GM18907 (cell line): ENCODE results near the gene CCDC57.
A peak's percentile ranks its signal among the peaks of the same experiment; 100 is the strongest.
"Not testable (repeated sequence)": the region's sequence is repeated elsewhere in the genome, so short reads cannot be mapped to it uniquely, and the experiment has no call there.

Experiments
- ATAC-seq: cut with Tn5 transposase; IDR thresholded peaks from one replicate; pipeline ENCODE4 v1.9.1; 2021; ENCODE audit warnings: mild to moderate bottlenecking, moderate library complexity; ENCODE audit not compliant: unreplicated experiment

CCDC57 gene

DNA sequence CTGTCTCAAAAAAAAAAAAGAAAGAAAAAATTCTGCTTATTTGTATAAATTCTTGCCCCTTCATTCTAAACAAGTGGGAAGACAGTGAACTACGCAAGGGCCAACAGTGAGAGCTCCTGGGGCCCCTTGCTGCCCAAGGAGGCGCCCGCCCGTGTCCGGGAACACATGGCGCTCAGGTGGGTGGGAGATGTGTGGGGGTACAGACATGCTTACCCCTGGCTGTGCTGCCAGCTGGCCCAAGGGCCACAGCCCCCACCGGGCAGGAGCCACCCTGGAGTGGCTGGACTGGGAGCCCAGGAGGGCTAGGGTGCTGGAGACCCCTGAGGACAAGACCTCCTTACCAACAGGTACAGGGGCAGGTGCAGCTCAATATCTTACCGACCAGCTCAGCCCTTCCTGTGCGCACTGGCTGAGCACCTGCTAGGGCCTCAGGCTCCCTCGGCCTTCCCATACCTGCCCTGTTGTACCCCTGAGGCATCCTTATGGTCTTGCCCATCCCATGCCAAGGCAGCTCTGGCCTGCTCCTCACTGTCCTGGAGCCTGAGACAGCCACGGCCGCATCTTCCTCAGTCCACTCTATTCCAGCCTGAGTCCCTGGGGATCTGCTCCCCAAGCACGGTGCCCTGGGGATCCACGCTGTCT, 56.2 kb downstream of the CCDC57 start:
- no peak for ATAC-seq

DNA sequence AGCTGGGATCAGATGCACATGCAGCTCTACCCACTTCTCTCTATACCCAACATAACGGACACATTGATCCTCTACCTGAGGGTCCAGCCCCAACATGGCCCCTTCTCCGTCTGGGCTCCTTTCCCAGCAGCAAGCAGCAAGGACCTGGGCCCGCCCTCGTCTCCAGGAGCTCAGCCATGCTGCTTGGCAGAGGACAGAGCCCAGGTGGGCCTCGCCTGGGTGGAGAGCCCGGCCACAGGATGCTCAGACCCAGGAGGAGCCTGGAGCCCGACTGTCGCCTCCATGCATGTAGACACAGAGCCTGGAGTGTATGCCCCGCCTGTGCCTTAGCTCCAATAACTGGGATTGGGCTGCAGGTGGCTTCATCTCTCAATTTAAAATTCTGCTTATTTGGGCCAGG, 57.0 kb downstream of the CCDC57 start:
- ATAC-seq, result no peak

DNA sequence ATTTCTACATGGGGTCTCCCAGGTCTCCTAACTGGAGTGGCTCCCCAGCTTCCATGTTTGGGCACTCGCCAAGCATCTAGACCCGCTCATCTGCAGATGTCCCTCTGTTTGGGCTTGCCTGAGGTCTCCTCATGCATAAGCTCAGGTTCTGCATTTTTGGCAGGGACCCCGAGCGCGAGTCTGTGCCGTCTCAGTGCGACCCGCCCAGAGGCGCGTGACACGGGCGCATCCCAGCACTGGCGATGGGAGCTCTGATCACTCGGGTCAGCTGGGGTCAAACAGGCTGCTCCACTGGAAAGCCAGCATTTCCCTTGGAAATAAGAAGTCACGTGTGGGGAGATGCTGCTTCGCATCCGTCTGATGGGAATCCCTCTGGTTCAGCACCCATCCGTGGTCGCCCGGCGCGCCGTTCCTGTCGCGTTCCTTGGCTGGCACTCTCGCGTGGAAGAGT, 57.7 kb downstream of the CCDC57 start:
- ATAC-seq, result no peak

DNA sequence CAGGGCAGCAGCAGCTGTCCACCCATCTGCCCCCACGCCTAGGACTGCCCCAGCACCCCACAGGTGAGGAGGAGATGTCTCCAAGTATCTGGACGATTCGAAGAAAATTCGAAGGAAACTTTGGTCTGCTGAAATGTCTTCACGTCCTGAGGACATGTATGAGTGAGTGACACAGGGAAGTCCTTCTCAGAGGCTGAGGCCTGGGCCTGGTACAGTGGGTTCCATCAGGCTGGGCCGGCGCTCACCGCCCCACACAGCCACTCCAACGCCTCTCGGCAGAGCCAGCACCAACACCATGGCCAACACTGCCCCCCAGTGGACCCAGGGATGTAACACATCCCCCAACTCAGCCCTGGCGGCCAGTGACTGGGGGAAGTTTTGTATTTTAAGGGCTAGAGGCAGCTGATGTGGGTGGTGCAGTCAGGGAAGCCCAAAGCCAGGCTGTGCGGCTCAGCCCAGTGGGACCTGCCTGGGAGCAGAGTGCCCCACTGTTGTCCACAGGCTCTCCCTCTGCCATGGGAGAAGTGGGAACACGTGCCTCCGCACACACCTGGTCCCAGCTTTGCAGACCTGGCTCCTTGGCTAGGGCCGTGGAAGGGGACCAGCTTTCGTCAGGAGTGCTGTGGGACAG, 58.8 kb downstream of the CCDC57 start:
- ATAC-seq, result peak; percentile 54

DNA sequence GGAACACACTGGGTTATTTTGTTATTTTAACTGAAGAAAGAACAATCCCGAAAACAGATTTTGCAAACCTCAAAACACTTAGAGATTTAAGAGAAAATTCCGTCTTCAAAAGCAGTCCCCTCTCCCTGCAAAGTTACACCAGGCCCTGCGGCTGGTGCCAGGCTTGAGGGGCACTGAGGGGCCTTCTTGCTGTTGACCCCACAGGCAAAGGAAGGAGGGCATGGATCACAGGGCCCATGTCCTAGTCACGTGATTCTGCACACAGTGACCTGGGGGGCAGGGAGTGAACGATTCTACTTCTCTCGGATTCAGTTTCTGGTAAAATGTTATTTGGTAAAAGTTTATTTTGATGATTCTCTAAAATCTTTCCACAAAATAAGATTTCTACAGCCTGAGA, 59.3 kb downstream of the CCDC57 start:
- ATAC-seq, result no peak

DNA sequence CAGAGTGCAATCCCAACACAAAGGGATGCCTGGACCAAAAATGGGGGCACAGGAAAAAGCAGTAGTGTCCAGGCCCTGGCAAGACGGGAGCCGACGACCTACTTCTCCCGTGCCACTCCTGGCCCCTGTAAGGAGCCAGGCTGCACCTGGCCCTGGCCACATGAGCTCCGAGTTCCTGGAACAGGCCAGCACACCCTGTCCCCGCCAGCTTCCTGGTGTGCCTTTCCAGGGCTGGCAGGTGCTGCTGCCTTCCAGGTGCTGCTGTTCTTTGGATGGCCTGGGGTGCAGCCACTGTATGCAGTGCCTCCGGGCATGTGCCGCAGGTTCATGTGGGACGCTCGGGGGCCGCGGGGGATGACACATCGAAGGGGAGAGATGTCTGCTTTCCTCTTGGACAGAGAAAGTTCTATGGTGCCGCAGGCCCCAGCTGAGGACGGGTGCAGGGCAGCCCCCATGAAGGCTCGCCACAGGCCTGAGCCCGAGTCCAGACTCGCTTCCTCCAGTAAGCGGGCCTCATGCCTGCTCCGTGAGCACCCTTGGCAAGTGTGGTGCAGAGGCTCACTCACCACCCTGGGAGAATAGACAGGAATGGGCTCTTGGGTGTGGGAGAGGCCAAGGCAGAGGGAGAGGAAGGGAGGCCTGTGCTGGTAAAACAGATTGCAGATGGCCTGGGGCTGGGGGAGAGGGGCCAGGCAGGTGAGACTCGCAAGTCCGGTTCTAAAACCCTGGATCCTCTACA, 59.9 kb downstream of the CCDC57 start:
- ATAC-seq, result no peak

DNA sequence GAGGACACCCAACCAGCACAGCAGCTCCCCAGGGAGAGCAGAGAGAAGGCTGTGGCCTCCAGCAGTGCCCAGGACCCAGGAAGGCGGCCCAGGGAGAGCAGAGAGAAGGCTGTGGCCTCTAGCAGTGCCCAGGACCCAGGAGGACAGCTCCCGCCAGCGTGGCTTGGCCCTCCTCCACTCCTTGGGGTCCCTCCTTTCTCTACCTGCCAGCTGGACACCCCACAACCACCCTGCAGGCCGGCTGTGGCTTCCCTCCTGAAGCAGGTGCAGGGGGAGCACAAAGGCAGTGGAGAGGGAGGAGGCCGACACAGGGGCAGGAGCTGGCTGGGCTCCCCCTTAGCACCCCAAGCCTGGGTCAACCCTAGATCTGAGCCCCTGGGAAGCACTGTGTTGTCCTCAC, 60.5 kb downstream of the CCDC57 start:
- no peak for ATAC-seq

DNA sequence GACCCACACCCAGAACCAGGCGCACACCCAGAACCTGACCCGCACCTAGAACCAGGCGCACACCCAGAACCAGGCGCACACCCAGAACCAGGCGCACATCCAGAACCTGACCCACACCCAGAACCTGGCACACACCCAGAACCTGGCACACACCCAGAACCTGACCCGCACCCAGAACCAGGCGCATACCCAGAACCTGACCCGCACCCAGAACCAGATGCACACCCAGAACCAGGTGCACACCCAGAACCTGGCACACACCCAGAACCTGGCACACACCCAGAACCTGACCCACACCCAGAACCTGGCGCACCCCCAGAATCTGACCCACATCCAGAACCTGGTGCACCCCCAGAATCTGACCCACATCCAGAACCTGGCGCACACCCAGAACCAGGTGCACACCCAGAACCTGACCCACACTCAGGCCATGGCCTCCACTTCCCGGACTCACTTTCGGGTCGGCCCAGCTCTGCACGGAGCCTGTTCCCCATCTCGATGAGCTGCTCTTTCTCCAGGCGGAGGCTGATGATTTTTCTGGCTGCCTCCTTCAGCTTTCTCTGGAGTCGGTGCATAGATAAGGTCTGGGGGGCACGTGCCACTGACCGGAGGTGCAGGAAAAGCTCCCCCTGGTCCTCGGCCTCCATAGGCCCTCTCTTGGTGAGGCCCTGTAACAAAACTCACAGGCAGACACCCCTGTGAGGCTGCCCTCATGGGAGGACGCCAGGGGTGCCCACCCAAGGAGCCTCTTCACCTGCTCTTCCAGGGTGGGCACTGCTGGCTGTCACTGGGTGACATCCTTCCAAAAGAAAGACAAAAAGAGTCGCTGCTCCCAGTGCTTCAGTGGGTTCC, 61.3 kb downstream of the CCDC57 start:
- ATAC-seq, result no peak

DNA sequence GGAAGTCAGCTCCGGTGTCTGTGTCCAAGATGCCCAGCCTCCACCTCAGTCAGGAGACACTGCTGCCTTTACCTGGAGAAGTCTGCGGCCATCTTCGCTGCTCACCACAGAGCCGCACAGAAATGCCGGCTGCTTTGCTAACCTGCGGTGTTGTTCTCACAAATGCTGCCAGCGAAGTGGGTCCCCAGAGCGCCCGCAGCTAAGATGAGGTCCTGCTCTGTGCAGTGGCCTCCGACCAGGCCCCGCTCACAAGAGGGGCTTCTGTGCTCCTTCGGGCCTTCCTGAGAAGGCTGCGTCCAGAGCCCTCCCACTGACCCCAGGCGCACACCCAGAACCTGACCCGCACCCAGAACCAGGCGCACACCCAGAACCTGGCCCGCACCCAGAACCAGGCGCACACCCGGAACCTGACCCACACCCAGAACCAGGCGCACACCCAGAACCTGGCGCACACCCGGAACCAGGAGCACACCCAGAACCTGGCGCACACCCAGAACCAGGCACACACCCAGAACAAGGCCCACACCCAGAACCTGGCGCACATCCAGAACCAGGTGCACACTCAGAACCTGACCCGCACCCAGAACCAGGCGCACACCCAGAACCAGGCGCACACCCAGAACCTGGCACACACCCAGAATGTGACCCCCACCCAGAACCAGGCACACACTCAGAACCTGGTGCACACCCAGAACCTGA, 63.1 kb downstream of the CCDC57 start:
- ATAC-seq, result no peak

DNA sequence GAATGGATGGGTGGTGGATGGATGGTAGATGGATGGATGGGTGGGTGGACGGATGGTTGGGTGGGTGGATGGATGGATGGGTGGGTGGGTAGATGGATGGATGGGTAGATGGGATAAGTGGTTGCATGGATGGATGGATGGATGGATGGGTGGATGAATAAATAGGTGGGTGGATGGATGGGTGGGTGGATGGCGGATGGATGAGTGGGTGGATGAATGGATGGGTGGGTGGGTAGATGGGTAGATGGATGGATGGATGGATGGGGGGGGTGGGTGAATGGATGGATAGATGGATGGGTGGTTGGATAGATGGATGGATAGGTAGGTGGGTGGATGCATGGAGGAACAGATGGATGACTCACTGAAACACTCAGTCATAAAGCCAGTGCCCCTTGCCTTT, 63.6 kb downstream of the CCDC57 start:
- ATAC-seq, result no peak

DNA sequence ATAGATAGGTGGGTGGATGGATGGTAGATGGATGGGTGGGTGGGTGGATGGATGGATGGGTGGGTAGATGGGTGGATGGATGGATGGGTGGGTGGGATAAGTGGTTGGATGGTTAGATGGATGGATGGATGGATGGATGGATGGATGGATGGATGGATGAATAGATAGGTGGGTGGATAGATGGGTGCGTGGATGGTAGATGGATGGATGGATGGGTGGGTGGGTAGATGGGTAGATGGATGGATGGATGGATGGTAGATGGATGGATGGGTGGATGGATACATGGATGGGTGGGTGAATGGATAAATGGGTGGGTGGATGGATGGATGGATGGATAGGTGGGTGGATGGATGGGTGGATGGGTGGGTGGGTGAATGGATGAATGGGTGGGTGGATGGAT, 64.6 kb downstream of the CCDC57 start:
- ATAC-seq, result no peak

DNA sequence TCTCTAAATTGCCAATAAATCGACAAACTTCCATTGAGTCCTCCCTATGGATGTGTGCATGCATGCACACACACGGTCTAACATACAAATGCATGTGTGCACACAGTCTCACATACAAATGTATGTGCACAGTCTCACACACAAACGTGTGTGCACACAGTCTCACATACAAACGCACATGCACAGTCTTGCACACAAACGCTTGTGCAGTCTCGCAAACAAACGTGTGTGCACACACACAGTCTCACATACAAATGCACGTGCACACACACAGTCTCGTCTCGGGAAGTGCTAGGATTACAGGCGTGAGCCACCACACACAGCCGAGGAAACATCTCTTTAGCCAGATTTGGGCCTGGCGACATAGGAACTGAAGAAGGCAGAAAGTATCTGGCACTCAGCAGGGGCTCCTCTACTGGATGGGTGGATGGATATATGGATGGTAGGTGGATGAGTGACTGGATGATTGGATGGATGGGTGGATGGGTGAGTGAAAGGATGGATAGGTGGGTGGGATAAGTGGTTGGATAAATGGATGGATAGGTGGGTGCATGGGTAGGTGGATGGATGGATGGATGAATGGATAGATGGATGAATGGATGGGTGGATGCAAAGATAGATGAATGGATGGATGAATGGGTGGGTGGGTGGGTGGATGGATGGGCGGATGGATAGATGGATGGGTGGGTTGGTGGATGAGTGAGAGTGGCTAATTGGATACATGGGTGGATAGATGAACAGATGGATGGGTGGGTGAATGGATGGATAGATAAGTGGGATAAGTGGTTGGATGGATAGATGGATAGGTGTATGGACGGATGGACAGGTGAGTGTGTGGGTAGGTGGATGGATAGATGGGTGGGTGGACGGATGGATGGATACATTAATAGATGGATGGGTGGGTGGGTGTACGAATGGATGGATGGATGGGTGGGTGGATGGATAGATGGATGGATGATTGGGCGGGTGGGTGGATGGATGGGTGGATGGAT, 65.7 kb downstream of the CCDC57 start:
- no peak for ATAC-seq

DNA sequence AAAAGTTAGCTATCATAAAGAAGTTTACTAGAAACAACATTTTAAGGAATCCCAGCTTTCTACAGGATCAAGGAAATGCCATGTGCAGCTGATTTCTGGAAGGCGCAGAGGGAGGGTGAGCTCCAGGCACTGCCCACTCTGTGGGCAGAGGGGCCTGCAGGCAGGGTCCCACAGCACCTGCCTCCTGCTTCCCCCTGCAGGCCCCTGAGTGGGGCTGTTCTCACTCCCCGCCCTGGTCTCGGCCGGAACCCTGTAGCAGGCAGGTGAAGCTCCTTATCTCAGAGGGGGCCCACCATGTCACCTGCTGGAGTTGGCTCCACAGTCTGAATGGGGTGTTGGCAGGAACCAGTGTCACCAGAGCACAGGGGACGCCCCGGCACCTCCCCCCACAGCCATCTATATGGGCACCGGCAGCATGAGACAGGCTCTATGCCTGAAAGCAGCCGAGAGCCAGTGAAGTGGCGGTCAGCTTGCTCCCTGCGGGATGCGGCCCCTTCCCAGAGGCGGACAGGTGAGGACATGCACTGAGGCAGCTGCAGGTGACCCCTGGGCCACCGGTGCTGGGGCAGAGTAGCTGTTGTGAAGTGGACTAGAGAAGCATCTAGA, 67.0 kb downstream of the CCDC57 start:
- ATAC-seq, result no peak

DNA sequence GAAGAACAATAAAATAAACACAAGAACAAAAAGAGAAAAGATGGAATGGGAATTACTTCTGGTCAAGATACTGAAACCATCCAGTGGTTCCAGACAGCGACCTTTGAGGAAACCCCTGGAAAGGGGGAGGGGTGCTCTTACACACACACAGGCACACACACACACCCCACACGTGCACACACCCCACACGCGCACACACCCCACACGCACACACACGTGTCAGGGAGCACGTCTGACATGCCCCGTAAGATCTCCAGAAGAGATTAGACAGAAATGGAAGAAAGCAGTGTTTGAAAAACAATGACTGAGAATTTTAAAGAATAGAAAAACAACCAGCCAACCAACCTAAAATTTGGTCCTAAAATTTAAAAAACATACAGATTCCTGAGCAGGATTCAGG, 69.3 kb downstream of the CCDC57 start:
- no peak for ATAC-seq

DNA sequence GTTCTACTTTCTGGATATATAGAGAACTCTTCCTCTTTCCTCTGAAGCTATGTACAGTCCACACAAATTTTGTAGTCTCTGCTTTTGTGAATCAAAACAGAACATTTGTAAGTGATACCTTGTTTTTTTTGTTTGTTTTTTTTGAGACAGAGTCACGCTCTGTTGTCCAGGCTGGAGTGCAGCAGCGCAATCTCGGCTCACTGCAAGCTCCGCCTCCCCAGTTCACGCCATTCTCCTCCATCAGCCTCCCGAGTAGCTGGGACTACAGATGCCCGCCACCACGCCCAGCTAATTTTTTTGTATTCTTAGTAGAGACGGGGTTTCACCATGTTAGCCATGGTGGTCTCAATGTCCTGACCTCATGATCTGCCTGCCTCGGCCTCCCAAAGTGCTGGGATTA, 72.7 kb downstream of the CCDC57 start:
- ATAC-seq, result not testable (repeated sequence)

DNA sequence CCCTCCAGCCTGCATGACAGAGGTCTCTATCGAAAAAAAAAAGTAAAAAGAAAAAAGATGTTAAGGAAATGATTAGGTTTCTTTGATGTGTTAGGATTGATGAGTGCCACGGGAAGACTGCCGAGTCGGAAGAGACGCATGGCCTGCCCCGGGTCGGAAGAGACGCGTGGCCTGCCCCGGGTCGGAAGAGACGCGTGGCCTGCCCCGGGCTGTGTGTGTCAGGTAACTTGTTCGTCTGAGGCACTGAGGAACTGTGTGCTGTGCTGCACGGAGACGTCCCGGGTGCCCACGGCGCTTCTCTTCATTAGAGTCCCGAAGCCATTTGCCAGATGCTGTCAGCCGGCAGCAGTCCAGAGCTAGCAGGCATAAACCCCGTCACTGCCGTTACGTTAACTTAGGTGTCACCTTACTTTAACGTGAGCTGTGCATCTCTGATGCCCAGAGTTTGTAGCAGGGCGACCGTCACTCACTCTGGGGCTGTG, 74.1 kb downstream of the CCDC57 start:
- no peak for ATAC-seq

DNA sequence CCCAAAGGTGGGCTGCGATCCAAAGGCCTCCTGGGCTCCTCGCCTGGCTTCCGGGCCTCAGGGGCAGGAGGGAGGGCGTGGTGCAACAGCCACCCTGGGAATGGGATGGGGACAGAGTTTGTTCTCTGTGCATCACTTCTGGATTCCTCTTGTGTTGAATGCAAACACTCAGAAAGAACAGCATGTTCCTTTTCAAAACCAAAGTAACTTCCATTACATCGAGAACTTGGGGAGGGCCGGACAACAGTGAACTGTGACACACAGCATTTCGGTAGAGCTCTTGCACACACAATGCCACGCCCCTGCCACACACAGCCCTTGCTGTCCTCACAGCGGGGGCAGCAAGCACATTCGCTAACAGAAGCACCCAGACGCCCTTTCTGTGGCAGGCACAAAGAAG, 78.5 kb downstream of the CCDC57 start:
- no peak for ATAC-seq

DNA sequence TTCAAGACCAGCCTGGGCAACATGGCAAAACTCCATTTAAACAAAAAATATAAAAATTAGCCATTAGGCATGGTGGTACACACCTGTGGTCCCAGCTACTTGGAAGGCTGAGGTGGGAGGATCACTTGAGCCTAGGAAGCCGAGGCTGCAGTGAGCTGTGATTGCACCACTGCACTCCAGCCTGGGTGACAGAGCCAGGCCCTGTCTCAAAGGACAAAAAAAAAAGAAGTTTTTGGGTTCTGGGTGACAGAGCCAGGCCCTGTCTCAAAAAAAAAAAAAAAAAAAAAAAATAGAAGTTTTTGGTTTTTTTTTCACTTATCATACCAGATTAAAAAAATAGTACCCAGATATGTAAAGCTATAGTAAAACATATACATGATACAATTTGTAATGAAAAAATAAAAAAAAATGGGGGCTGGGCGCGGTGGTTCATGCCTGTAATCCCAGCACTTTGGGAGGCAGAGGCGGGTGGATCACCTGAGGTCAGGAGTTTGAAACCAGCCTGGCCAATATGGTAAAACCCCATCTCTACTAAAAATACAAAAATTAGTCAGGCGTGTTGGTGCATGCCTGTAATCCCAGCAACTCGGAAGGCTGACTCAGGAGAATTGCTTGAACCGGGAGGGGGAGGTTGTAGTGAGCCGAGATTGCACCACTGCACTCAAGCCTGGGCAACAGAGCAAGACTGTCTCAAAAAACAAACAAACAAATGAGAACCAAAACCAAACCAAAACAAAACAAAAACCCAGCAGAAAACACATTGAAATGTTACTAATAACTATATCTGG, 79.3 kb downstream of the CCDC57 start:
- not testable (repeated sequence) for ATAC-seq
